ENCODE data around the gene BCO1.

DNA sequence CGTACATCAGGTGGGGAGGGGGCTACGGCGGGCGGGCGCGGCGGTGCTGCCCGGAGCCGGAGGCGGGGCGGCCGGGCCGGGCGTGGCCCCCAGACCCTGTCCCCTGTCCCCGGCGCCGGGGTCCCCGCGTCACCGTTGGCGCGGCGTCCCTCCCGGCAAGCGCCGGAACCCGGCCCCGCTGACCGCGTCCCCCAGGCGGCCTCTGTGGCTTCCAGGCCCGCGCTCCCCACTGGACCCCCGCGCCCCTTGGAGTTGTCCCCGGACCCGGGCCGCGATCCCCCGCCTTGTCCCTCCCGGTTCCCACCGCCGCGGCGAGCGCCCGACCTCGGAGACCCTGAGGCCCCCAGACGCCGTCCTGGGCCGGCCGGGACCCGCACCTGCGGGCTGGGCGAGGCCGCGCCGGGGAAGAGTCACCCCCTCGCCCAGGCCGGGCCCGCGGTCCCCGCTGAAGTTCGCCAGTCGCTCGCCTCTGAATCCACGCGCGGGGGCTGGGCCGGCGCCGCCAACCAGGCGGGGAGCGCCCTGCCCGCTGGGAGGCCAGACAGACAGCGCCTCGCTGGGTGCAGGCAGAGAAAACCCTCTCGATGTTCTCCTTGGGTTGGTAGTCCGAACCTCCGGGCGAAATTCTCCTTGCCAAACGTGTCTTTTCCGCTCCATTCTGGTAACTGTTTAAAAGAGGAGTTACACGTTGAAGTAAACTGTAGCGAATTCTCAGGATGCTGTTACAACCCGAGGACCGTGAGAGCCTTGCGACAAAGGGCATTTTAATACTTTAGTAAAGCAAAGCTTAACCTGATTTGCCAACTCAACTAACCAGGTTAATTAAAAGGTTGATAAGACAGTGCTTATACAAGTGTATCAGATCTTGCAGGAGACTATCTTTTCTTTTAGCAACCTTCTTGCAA, 77.0 kb downstream of the BCO1 start:
- TF ChIP-seq, protein P1, sequence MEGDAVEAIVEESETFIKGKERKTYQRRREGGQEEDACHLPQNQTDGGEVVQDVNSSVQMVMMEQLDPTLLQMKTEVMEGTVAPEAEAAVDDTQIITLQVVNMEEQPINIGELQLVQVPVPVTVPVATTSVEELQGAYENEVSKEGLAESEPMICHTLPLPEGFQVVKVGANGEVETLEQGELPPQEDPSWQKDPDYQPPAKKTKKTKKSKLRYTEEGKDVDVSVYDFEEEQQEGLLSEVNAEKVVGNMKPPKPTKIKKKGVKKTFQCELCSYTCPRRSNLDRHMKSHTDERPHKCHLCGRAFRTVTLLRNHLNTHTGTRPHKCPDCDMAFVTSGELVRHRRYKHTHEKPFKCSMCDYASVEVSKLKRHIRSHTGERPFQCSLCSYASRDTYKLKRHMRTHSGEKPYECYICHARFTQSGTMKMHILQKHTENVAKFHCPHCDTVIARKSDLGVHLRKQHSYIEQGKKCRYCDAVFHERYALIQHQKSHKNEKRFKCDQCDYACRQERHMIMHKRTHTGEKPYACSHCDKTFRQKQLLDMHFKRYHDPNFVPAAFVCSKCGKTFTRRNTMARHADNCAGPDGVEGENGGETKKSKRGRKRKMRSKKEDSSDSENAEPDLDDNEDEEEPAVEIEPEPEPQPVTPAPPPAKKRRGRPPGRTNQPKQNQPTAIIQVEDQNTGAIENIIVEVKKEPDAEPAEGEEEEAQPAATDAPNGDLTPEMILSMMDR (IDR thresholded peaks at IDR 0.05): no peak
- no peak for TF ChIP-seq EZH2phosphoT487 (IDR thresholded peaks at IDR 0.05)

Measured in neural progenitor cell (in vitro differentiated cells).